Activated CD8-positive, alpha-beta T cell treated with anti-CD3 and anti-CD28 coated beads for 36 hours (primary cell): Measurements from ENCODE around the gene NDUFV2. TPM values are rescaled to one million over a fixed set of nuclear protein-coding genes. Genes with fewer than 3 reads are reported as not detected.
"Not testable (repeated sequence)": the region's sequence is repeated elsewhere in the genome, so short reads cannot be mapped to it uniquely, and the experiment has no call there.

ENCODE experiments used
- ATAC-seq: fragments of 200-7000 bp; cut with Tn5 transposase; one replicate; pipeline ENCODE4 v1.10.0; 2021; ENCODE audit warnings: mild to moderate bottlenecking, moderate library complexity
- CTCF ChIA-PET: fragments of 350-600 bp; sonication (Branson Sonifier 250); formaldehyde crosslinking; loops from one replicate; lab custom pipeline; 2021; ENCODE audit warnings: antibody characterized with exemption; lab: Charles Lee
- POLR2A ChIA-PET: fragments of 350-600 bp; sonication (Branson Sonifier 250); formaldehyde crosslinking; loops from one replicate; lab custom pipeline; 2021; ENCODE audit warnings: antibody characterized with exemption; lab: Charles Lee
- DNase-seq: peaks from one replicate; pipeline ENCODE4 v3.0.0-alpha.2; 2020
- H3K27ac Mint-ChIP-seq: one replicate; pipeline ENCODE4 v1.8.0; 2021; ENCODE audit warnings: mild to moderate bottlenecking, mixed read lengths
- H3K27me3 Mint-ChIP-seq: one replicate; pipeline ENCODE4 v1.8.0; 2021; ENCODE audit warnings: mixed read lengths
- H3K36me3 Mint-ChIP-seq: one replicate; pipeline ENCODE4 v1.8.0; 2021; ENCODE audit warnings: low read depth, mixed read lengths
- H3K4me1 Mint-ChIP-seq: one replicate; pipeline ENCODE4 v1.8.0; 2021; ENCODE audit warnings: low read depth, mixed read lengths
- H3K4me3 Mint-ChIP-seq: one replicate; pipeline ENCODE4 v1.8.0; 2021; ENCODE audit warnings: mild to moderate bottlenecking, moderate library complexity, mixed read lengths
- H3K9me3 Mint-ChIP-seq: one replicate; pipeline ENCODE4 v1.8.0; 2021; ENCODE audit warnings: mixed read lengths
- CTCF ChIP-seq: fragments of 200-600 bp; IDR thresholded peaks from one replicate; pipeline ENCODE4 v1.8.0; 2022; ENCODE audit warnings: antibody characterized with exemption, mild to moderate bottlenecking
- intact Hi-C: fragments of 100-400 bp; cut with micrococcal nuclease; formaldehyde crosslinking; loops from one replicate; pipeline ENCODE4 v1.10.0; 2022
- total RNA-seq, 2 experiments: library from RNA; stranded (reverse); gene quantifications; one replicate each; pipeline ENCODE4 v1.2.3, GENCODE V29; 2021

The NDUFV2 gene
- total RNA-seq, 2 experiments from 2014 or later = 324 to 332 TPM

GRCh38 chr18:9171919-9172318, 69.4 kb downstream of the NDUFV2 start:
- ChIA-PET CTCF (interaction anchor here (0.8 to 1.4 kb wide), 4 partner anchors 10 to 345 kb away, joined by 3 to 4 read pairs (median 4); no protein-coding TSS in a partner anchor), POLR2A (interaction anchor here (0.6 kb wide), 1 partner anchor 108 kb away, joined by 3 read pairs; no protein-coding TSS in a partner anchor)
- Mint-ChIP-seq H3K9me3 (peaks cover 22% of the 10 kb centered on the region), H3K27ac (peak overlapping the region; percentile 60), H3K4me1 (peaks cover 63% of the 10 kb centered on the region), H3K36me3 (peaks cover 47% of the 10 kb centered on the region)
- intact Hi-C loops, DNase-seq, H3K4me3 Mint-ChIP-seq, ATAC-seq, H3K27me3 Mint-ChIP-seq: not testable (repeated sequence)

- CTCF ChIA-PET = interaction anchor here (0.8 to 1.4 kb wide), 3 partner anchors 9 to 344 kb away, joined by 3 to 4 read pairs (median 4); no protein-coding TSS in a partner anchor
- intact Hi-C loops = no loop called here
- DNase-seq (no peak), ATAC-seq (no peak)
- H3K4me3 Mint-ChIP-seq = no peak overlapping the region
- H3K27ac Mint-ChIP-seq = peak overlapping the region; percentile 60
- no peaks in the 10 kb centered on the region for H3K27me3 Mint-ChIP-seq
- TF ChIP-seq CTCF = no peak
- POLR2A ChIA-PET = interaction anchor here (0.6 kb wide), 1 partner anchor 109 kb away, joined by 3 read pairs; no protein-coding TSS in a partner anchor
- peaks cover 66% of the 10 kb centered on the region for H3K4me1 Mint-ChIP-seq
- peaks cover 20% of the 10 kb centered on the region for H3K9me3 Mint-ChIP-seq
- H3K36me3 Mint-ChIP-seq = peaks cover 45% of the 10 kb centered on the region
Measured at GRCh38 chr18:9172506-9173127, 70.1 kb downstream of the NDUFV2 start.

GRCh38 chr18:9173770-9174233, 71.3 kb downstream of the NDUFV2 start:
- no peak overlapping the region for H3K4me3 Mint-ChIP-seq
- H3K9me3 Mint-ChIP-seq = peaks cover 16% of the 10 kb centered on the region
- H3K27me3 Mint-ChIP-seq = no peaks in the 10 kb centered on the region
- POLR2A ChIA-PET = no interaction called here
- DNase-seq (peak; percentile 23), ATAC-seq (peak; percentile 75)
- H3K36me3 Mint-ChIP-seq = peaks cover 45% of the 10 kb centered on the region
- no peak for TF ChIP-seq CTCF
- intact Hi-C loops = no loop called here
- CTCF ChIA-PET = no interaction called here
- H3K27ac Mint-ChIP-seq = no peak overlapping the region
- H3K4me1 Mint-ChIP-seq = peaks cover 67% of the 10 kb centered on the region

GRCh38 chr18:9174302-9174701, 71.8 kb downstream of the NDUFV2 start:
- POLR2A ChIA-PET = no interaction called here
- Mint-ChIP-seq H3K4me1 (peaks cover 65% of the 10 kb centered on the region), H3K4me3 (no peak overlapping the region), H3K9me3 (peaks cover 13% of the 10 kb centered on the region), H3K36me3 (peaks cover 44% of the 10 kb centered on the region), H3K27ac (peak overlapping the region; percentile 49), H3K27me3 (no peaks in the 10 kb centered on the region)
- DNase-seq (no peak), ATAC-seq (no peak)
- CTCF ChIA-PET = no interaction called here
- intact Hi-C loops = no loop called here
- TF ChIP-seq CTCF = no peak

- H3K27ac Mint-ChIP-seq = no peak overlapping the region
- TF ChIP-seq CTCF = no peak
- peaks cover 67% of the 10 kb centered on the region for H3K4me1 Mint-ChIP-seq
- ATAC-seq (no peak), DNase-seq (no peak)
- ChIA-PET POLR2A (no interaction called here), CTCF (no interaction called here)
- intact Hi-C loops = no loop called here
- peaks cover 41% of the 10 kb centered on the region for H3K36me3 Mint-ChIP-seq
- H3K4me3 Mint-ChIP-seq = no peak overlapping the region
- H3K27me3 Mint-ChIP-seq = no peaks in the 10 kb centered on the region
- H3K9me3 Mint-ChIP-seq = peaks cover 11% of the 10 kb centered on the region
Measured at GRCh38 chr18:9175115-9175514, 72.6 kb downstream of the NDUFV2 start.
